Peyer's patch (tissue), 4 donors: ENCODE data around the gene KLHDC7A. TPM values are rescaled to one million over a fixed set of nuclear protein-coding genes. Genes with fewer than 3 reads are reported as not detected.

ENCODE experiments used
- DNase-seq, 3 donors: peaks; one replicate each; pipeline ENCODE4 v3.0.0-alpha.2; 2017 to 2019
- H3K27ac ChIP-seq, 4 donors: fragments of 200-600 bp; sonication (generic); one replicate each; pipeline ENCODE4 v1.5.1; 2016 to 2019
- H3K27me3 ChIP-seq, 2 donors: fragments of 200-600 bp; sonication (generic); one replicate each; pipeline ENCODE4 v1.5.1; 2019
- H3K36me3 ChIP-seq, 3 donors: fragments of 200-600 bp; sonication (generic); one replicate each; pipeline ENCODE4 v1.5.1; 2016 to 2019
- H3K4me1 ChIP-seq, 4 donors: fragments of 200-600 bp; sonication (generic); one replicate each; pipeline ENCODE4 v1.5.1; 2016 to 2019
- H3K4me3 ChIP-seq, 4 donors: fragments of 200-600 bp; sonication (generic); 1 replicate in 3 of 4; 2 replicates in 1 of 4; pipeline ENCODE4 v1.5.1; 2016 to 2019; ENCODE audit warnings: mild to moderate bottlenecking in 1 of 4
- H3K9me3 ChIP-seq, 4 donors: fragments of 200-600 bp; sonication (generic); one replicate each; pipeline ENCODE4 v1.5.1; 2016 to 2019; ENCODE audit warnings: mild to moderate bottlenecking in 1 of 4
- POLR2A ChIP-seq, 2 donors: fragments of 450-650 bp; IDR thresholded peaks; one replicate each; pipeline ENCODE4 v1.5.1; 2017; ENCODE audit warnings: antibody characterized with exemption in 2 of 2, mild to moderate bottlenecking in 2 of 2, moderate library complexity in 2 of 2
- total RNA-seq, 4 donors: library from RNA; depleted of rRNA; stranded (reverse); fragments of >200 nt; gene quantifications; one replicate each; pipeline ENCODE4 v1.1.0, GENCODE V29; 2016
- TF ChIP-seq, protein P1 (sequence below), 6 experiments: fragments of 450-650 bp in 4 of 6; fragments of 200-600 bp in 2 of 6; sonication (generic) in 1 of 6; IDR thresholded peaks; one replicate each; pipeline ENCODE4 v1.5.1; 2017 to 2019; ENCODE audit warnings: antibody characterized with exemption in 6 of 6, mild to moderate bottlenecking in 3 of 6, moderate library complexity in 1 of 6

KLHDC7A gene
- under 1 TPM in 3 of 4 donors, not detected in 1; 0.27 to 0.70 (median 0.38) TPM for total RNA-seq

DNA sequence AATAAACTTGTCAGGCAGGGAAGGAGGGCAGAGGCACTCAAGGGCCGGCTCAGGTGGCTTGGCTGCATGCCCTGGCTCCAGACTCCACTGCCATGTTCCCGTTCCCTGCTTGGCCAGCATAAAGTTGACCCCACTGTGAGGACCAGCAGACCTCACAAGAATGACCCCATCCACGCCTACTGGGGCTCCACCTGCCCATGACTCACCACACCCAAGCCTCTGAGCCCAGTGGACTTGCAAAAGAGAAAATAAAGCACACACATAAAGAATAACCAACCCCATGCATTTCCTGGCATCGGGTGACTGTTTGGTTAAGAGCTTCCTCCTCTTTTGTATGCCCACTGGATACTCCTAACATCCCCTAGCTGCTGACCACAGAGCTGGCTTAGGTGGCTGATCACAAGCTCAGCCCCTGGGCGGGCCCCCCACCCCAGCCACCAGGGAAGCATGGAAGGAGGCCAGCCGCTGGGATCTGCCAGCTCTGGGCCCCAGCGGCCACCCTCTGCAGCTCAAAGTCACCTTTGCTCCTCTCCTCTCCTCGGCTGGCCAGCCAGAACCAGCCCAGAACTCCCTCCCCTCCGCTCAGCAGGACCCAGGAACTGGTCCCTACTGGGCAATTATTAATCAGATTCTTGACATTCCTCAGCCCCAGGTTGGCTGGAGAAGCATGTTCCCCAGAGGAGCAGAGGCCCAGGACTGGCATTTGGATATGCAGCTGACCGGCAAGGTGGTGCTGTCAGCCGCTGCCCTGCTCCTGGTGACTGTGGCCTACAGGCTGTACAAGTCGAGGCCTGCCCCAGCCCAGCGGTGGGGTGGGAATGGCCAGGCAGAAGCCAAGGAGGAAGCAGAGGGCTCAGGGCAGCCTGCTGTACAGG, at the start of gene KLHDC7A:
Gene KLHDC7A, plus strand, starts transcription at position 616 of the 875 bp plus-strand sequence. Its CDS starts 52 bp downstream, at position 668.
- no peaks in the 10 kb centered on the region for H3K27me3 ChIP-seq
- H3K9me3 ChIP-seq: no peaks in the 10 kb centered on the region
- H3K4me1 ChIP-seq: no peaks in the 10 kb centered on the region
- no peak within 1 kb of the TSS for H3K4me3 ChIP-seq
- no peak for DNase-seq
- no peak within 1 kb of the TSS for H3K27ac ChIP-seq
- H3K36me3 ChIP-seq: no peaks in the 10 kb centered on the region
- TF ChIP-seq POLR2A (IDR thresholded peaks at IDR 0.05): no peak
- TF ChIP-seq, protein P1, sequence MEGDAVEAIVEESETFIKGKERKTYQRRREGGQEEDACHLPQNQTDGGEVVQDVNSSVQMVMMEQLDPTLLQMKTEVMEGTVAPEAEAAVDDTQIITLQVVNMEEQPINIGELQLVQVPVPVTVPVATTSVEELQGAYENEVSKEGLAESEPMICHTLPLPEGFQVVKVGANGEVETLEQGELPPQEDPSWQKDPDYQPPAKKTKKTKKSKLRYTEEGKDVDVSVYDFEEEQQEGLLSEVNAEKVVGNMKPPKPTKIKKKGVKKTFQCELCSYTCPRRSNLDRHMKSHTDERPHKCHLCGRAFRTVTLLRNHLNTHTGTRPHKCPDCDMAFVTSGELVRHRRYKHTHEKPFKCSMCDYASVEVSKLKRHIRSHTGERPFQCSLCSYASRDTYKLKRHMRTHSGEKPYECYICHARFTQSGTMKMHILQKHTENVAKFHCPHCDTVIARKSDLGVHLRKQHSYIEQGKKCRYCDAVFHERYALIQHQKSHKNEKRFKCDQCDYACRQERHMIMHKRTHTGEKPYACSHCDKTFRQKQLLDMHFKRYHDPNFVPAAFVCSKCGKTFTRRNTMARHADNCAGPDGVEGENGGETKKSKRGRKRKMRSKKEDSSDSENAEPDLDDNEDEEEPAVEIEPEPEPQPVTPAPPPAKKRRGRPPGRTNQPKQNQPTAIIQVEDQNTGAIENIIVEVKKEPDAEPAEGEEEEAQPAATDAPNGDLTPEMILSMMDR (IDR thresholded peaks at IDR 0.05): no peak

DNA sequence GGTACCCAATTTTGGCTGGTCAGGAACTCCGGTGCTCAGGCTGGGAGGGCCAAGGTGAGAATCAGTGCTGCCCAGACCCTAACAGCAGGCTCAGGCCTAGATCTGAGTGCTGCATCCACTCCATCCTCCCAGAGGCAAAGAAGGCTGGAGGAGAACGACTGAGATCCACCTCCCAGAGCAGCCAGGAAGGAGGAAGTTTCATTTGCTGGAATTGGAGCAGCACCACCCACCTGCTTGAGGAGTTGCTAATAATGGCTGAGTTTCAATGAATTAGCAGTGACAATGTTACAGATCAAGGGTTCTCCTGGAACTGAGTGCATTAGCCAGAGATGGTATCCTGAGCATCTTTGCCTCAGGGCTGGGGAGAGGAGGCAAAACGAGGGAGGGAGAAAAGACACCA, 46.7 kb upstream of the KLHDC7A start:
- TF ChIP-seq, protein P1 (IDR thresholded peaks at IDR 0.05): no peak
- no peak for TF ChIP-seq POLR2A (IDR thresholded peaks at IDR 0.05)

DNA sequence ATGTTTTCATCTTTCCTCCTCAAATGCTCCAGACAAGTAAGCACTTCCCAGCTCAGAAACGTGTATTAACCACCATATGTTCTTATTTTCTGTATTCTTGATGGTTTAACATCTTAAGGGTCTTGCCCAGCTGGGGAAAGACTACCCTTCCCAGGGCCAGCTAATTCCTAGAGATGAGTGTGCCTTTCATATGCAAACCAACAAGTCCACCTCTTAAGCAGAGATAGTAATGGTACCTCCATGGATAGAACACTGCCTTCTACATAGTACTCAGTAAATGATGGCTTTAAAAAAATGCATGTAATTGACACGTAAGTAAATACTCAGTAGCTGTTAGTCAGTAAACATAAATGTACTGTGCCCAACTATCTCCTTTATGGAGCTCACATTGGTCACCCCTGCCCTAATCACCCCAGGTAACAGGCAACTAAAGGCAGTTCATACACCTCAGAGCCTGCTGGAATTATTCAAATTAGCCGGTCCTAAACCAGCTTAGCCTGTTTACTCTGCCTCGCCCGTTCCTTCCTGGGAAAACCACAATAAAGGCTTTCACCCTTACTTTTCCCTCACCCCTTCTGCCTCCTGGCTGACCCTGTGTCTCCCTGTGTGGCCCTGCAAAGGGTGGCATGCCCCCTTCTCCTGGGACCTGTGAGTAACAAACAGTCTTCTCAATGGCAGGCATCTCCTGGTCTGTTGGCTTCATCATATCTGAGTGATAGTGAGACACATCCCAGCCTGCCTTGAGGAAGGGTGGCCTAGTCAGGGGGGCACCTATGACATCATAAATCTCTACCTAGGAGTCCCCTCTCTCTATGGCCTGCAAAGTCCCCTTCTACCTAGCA, 40.1 kb upstream of the KLHDC7A start:
- TF ChIP-seq, protein P1 (IDR thresholded peaks at IDR 0.05): no peak
- TF ChIP-seq POLR2A (IDR thresholded peaks at IDR 0.05): no peak
- Histone ChIP-seq H3K9me3 (no peaks in the 10 kb centered on the region), H3K27ac (no peak overlapping the region), H3K4me3 (no peak overlapping the region), H3K27me3 (no peaks in the 10 kb centered on the region), H3K36me3 (no peaks in the 10 kb centered on the region), H3K4me1 (no peaks in the 10 kb centered on the region)
- DNase-seq: no peak

More for the DNA sequence above, 46.7 kb upstream of the KLHDC7A start:
- no peak for DNase-seq
- Histone ChIP-seq H3K4me1 (no peaks in the 10 kb centered on the region), H3K27me3 (no peaks in the 10 kb centered on the region), H3K27ac (no peak overlapping the region), H3K4me3 (no peak overlapping the region), H3K9me3 (peaks cover 0 to 4% (median 0%) of the 10 kb centered on the region in 4 donors), H3K36me3 (no peaks in the 10 kb centered on the region)

DNA sequence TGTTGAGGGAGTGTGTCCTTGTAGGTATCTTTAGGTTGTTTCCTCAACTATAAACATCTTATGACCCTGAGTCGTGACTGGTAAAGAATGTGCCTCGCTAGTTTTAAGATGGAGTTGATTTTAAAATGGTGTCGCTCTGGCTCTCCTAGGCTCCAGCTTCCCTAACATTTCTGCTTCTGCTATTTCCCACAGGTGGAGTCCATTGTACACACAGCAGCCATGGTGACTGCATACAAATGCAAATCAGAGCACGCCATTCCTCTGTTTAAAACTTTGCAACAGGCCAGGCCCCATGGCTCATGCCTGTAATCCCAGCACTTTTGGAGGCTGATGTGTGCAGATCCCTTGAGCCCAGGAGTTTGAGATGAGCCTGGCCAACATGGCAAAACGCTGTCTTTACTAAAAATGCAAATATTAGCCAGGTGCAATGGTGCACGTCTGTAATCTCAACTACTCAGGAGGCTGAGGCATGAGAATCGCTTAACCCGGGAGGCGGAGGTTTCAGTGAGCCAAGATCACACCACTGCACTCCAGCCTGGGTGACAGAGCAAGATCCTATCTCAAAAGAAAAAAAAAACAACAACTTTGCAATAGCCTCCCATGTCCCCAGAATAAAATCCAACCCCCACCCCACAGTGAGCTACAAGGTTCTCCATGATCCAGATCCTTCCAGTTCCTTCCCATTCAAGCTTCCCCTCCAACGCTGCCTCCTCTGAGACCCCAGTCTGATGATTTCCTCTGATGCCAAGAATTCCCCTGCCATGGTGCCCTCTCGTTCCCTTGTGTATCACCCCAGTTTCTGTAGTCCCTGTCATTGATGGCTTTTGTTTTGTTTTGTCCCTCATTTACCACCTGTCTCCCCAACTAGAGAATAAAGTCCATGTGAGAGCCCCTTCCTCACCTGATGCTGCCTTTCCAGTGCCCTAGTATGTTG, 36.9 kb upstream of the KLHDC7A start:
- Histone ChIP-seq H3K9me3 (no peaks in the 10 kb centered on the region), H3K27ac (no peak overlapping the region), H3K4me3 (no peak overlapping the region), H3K4me1 (no peaks in the 10 kb centered on the region), H3K27me3 (no peaks in the 10 kb centered on the region), H3K36me3 (no peaks in the 10 kb centered on the region)
- DNase-seq: no peak
- TF ChIP-seq, protein P1 (IDR thresholded peaks at IDR 0.05): no peak
- TF ChIP-seq POLR2A (IDR thresholded peaks at IDR 0.05): no peak

DNA sequence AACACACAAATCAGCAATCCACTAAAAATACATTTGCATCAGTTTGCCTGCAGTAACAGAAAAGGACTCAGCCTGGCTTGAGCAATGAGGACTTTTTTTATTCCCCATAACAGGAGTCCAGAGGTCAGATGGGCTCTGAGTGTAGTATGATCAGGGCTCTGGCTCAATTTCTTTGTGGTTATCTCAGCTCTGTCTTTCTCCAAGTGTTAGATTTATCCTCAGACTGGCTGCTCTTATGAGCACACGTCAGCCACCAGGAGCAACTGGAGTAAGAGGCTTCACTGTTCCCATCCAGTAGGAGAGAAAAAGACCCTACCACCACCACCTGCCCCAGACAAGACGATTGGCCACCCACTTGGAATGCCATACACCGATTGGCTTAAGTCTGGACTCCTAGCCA, 36.2 kb upstream of the KLHDC7A start:
- no peak for DNase-seq
- Histone ChIP-seq H3K4me3 (no peak overlapping the region), H3K27ac (no peak overlapping the region), H3K36me3 (no peaks in the 10 kb centered on the region), H3K4me1 (no peaks in the 10 kb centered on the region), H3K9me3 (no peaks in the 10 kb centered on the region), H3K27me3 (no peaks in the 10 kb centered on the region)
- no peak for TF ChIP-seq POLR2A (IDR thresholded peaks at IDR 0.05)
- TF ChIP-seq, protein P1 (IDR thresholded peaks at IDR 0.05): no peak
